ENCODE data around the gene RRAGC. TPM values are rescaled to one million over a fixed set of nuclear protein-coding genes. Genes with fewer than 3 reads are reported as not detected.
"Not testable (repeated sequence)": the region's sequence is repeated elsewhere in the genome, so short reads cannot be mapped to it uniquely, and the experiment has no call there.

The RRAGC gene
- total RNA-seq, 2 donors from 2014 or later: 29.2 to 37.2 TPM

GRCh38 chr1:38820860-38821259, 38.7 kb downstream of the RRAGC start:
- intact Hi-C loops (cut with DNase I): no loop called here

GRCh38 chr1:38819516-38819915, 40.1 kb downstream of the RRAGC start:
- DNase-seq (ENCODE audit: low spot score): no peak
- intact Hi-C loops (cut with DNase I): loop anchor here in 1 of 2 donors (10.0 kb wide), 1 partner anchor 775 kb away; the partner anchor contains the start of gene POU3F1

More at GRCh38 chr1:38820860-38821259, 38.7 kb downstream of the RRAGC start:
- DNase-seq (ENCODE audit: low spot score): no peak

- intact Hi-C loops (cut with DNase I): loop anchor here in 1 of 2 donors (10.0 kb wide), 1 partner anchor 774 kb away; the partner anchor contains the start of gene POU3F1
- no peak for DNase-seq (ENCODE audit: low spot score)
Measured at GRCh38 chr1:38819040-38819439, 40.5 kb downstream of the RRAGC start.

- intact Hi-C loops (cut with DNase I): loop anchor here in 1 of 2 donors (10.0 kb wide), 1 partner anchor 774 kb away; the partner anchor contains the start of gene POU3F1
- no peak for DNase-seq (ENCODE audit: low spot score)
Measured at GRCh38 chr1:38818175-38818976, 41.2 kb downstream of the RRAGC start.

- DNase-seq (ENCODE audit: low spot score): no peak
- intact Hi-C loops (cut with DNase I): loop anchor here in 1 of 2 donors (10.0 kb wide), 1 partner anchor 773 kb away; the partner anchor contains the start of gene POU3F1
Measured at GRCh38 chr1:38817267-38818174, 42.1 kb downstream of the RRAGC start.

- intact Hi-C loops (cut with DNase I): loop anchor here in 1 of 2 donors (10.0 kb wide), 1 partner anchor 771 kb away; the partner anchor contains the start of gene POU3F1
- DNase-seq (ENCODE audit: low spot score): no peak
Measured at GRCh38 chr1:38815903-38816627, 43.5 kb downstream of the RRAGC start.

GRCh38 chr1:38814984-38815464, 44.5 kb downstream of the RRAGC start:
- DNase-seq (ENCODE audit: low spot score): no peak
- intact Hi-C loops (cut with DNase I): loop anchor here in 1 of 2 donors (10.0 kb wide), 1 partner anchor 770 kb away; the partner anchor contains the start of gene POU3F1

- intact Hi-C loops (cut with DNase I): loop anchor here in 1 of 2 donors (10.0 kb wide), 1 partner anchor 770 kb away; the partner anchor contains the start of gene POU3F1
- DNase-seq (ENCODE audit: low spot score): no peak
Measured at GRCh38 chr1:38814444-38814983, 45.1 kb downstream of the RRAGC start.

- intact Hi-C loops (cut with DNase I): loop anchor here in 1 of 2 donors (10.0 kb wide), 1 partner anchor 768 kb away; the partner anchor contains the start of gene POU3F1
- no peak for DNase-seq (ENCODE audit: low spot score)
Measured at GRCh38 chr1:38812981-38813380, 46.6 kb downstream of the RRAGC start.

GRCh38 chr1:38811466-38811865, 48.1 kb downstream of the RRAGC start:
- DNase-seq (ENCODE audit: low spot score): not testable (repeated sequence)
- intact Hi-C loops (cut with DNase I): loop anchor here in 1 of 2 donors (10.0 kb wide), 1 partner anchor 767 kb away; the partner anchor contains the start of gene POU3F1

GRCh38 chr1:38806090-38806489, 53.5 kb downstream of the RRAGC start:
- DNase-seq (ENCODE audit: low spot score): no peak
- intact Hi-C loops (cut with DNase I): no loop called here

GRCh38 chr1:38805036-38805435, 54.5 kb downstream of the RRAGC start:
- no peak for DNase-seq (ENCODE audit: low spot score)
- intact Hi-C loops (cut with DNase I): no loop called here

GRCh38 chr1:38804062-38804886, 55.3 kb downstream of the RRAGC start:
- no peak for DNase-seq (ENCODE audit: low spot score)
- intact Hi-C loops (cut with DNase I): no loop called here

GRCh38 chr1:38803647-38804046, 55.9 kb downstream of the RRAGC start:
- DNase-seq (ENCODE audit: low spot score): no peak
- intact Hi-C loops (cut with DNase I): no loop called here

- intact Hi-C loops (cut with DNase I): no loop called here
- no peak for DNase-seq (ENCODE audit: low spot score)
Measured at GRCh38 chr1:38800720-38801671, 58.6 kb downstream of the RRAGC start.

- no peak for DNase-seq (ENCODE audit: low spot score)
Measured at GRCh38 chr1:38793299-38793698, 66.3 kb downstream of the RRAGC start.

More at GRCh38 chr1:38793299-38793698, 66.3 kb downstream of the RRAGC start:
- intact Hi-C loops (cut with DNase I): no loop called here

All from posterior vena cava (tissue), 2 donors.